CD4-positive, alpha-beta T cell (primary cell): ENCODE results near the gene MIEF2. TPM values are rescaled to one million over a fixed set of nuclear protein-coding genes. Genes with fewer than 3 reads are reported as not detected.

Experiments used
- ATAC-seq: fragments of 200-7000 bp; cut with Tn5 transposase; one replicate; pipeline ENCODE4 v1.10.0; 2022; ENCODE audit warnings: mild to moderate bottlenecking; ENCODE audit not compliant: poor library complexity
- CTCF ChIA-PET: fragments of 350-600 bp; sonication (Branson Sonifier 250); formaldehyde crosslinking; loops from one replicate; lab custom pipeline; 2021; ENCODE audit warnings: antibody characterized with exemption, inconsistent platforms; lab: Charles Lee
- POLR2A ChIA-PET: fragments of 350-600 bp; sonication (Branson Sonifier 250); formaldehyde crosslinking; loops from one replicate; lab custom pipeline; 2021; ENCODE audit warnings: antibody characterized with exemption, inconsistent platforms; lab: Charles Lee
- DNase-seq, 14 experiments: peaks; one replicate each; pipeline ENCODE4 v3.0.0-alpha.2; 2013 to 2020; ENCODE audit warnings: mixed read lengths in 2 of 14
- H3K27ac ChIP-seq, 2 donors: one replicate each; pipeline versions ENCODE4 v1.5.1 to v1.7.0; 2013; ENCODE audit warnings: low read length in 2 of 2, low read depth in 1 of 2, mild to moderate bottlenecking in 1 of 2
- H3K27me3 ChIP-seq, 2 experiments: 1 replicate in 1 of 2; 2 replicates in 1 of 2; pipeline versions ENCODE4 v1.6.1 to v1.7.0; 2013; ENCODE audit warnings: low read length in 2 of 2, control low read depth in 1 of 2, mild to moderate bottlenecking in 1 of 2, moderate library complexity in 1 of 2; ENCODE audit not compliant: insufficient read depth in 2 of 2, control insufficient read depth in 1 of 2
- H3K36me3 ChIP-seq: one replicate; pipeline ENCODE4 v1.6.1; 2013; ENCODE audit warnings: low read length, control low read depth; ENCODE audit not compliant: insufficient read depth
- H3K4me1 ChIP-seq: one replicate; pipeline ENCODE4 v1.6.1; 2013; ENCODE audit warnings: low read length, control low read depth; ENCODE audit not compliant: insufficient read depth
- H3K4me3 ChIP-seq: one replicate; pipeline ENCODE4 v1.5.1; 2013; ENCODE audit warnings: mild to moderate bottlenecking, low read length, moderate library complexity
- H3K9me3 ChIP-seq, 2 experiments: 1 replicate in 1 of 2; 2 replicates in 1 of 2; pipeline versions ENCODE4 v1.6.1 to v1.7.0; 2013; ENCODE audit warnings: low read length in 2 of 2, mild to moderate bottlenecking in 2 of 2, control low read depth in 1 of 2, moderate library complexity in 1 of 2; ENCODE audit not compliant: control insufficient read depth in 1 of 2, insufficient read depth in 1 of 2
- H3K27ac Mint-ChIP-seq: one replicate; pipeline ENCODE4 v1.8.0; 2020; ENCODE audit warnings: mixed read lengths
- H3K27me3 Mint-ChIP-seq: one replicate; pipeline ENCODE4 v1.8.0; 2021; ENCODE audit warnings: mixed read lengths
- H3K36me3 Mint-ChIP-seq: one replicate; pipeline ENCODE4 v1.8.0; 2021; ENCODE audit warnings: low read depth, mixed read lengths
- H3K4me1 Mint-ChIP-seq: one replicate; pipeline ENCODE4 v1.8.0; 2021; ENCODE audit warnings: low read depth, mixed read lengths
- H3K4me3 Mint-ChIP-seq: one replicate; pipeline ENCODE4 v1.8.0; 2020; ENCODE audit warnings: mild to moderate bottlenecking, mixed read lengths
- H3K9me3 Mint-ChIP-seq: one replicate; pipeline ENCODE4 v1.8.0; 2020; ENCODE audit warnings: mixed read lengths
- intact Hi-C, 2 experiments: fragments of 100-400 bp; cut with DNase I in 1 of 2; cut with micrococcal nuclease in 1 of 2; formaldehyde crosslinking; loops; one replicate each; pipeline versions ENCODE4 v1.15.1 to v1.9.0; 2023 to 2025; cut with DNase I, micrococcal nuclease
- total RNA-seq, 174 experiments: library from RNA in 2 of 174; stranded (reverse) in 2 of 174; gene quantifications; one replicate each; pipeline ENCODE4 v1.2.3 and lab custom pipeline; 2021 to 2026
- TF ChIP-seq, protein P1 (sequence below): fragments of 200-600 bp; IDR thresholded peaks from one replicate; pipeline ENCODE4 v1.8.0; 2022; ENCODE audit warnings: antibody characterized with exemption, mild to moderate bottlenecking

The MIEF2 gene
- total RNA-seq, 2 experiments from 2014 or later = 10.7 to 14.3 TPM

DNA sequence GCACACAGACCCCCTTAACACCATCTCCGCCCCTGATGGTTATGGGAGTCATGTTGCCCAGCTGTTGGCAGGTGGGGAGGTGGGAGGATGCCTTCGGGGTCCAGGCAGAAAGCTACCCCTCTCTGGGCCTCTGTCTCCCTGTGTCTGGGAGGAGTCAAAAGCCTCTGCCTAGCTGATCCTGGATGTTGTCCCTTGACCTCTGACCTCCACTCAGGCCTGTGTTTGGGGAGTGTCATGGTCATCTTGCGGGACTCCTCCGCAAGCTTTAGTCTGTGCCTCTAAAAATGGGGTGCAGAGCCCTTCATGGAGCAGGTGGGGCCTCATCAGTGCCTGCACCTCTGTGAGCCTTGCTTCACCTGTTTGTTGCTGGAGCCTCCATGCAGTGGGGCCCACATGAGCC, 31.2 kb upstream of the MIEF2 start:
- CTCF ChIA-PET = no interaction called here
- Mint-ChIP-seq H3K4me1 (peaks cover 25% of the 10 kb centered on the region), H3K9me3 (no peaks in the 10 kb centered on the region), H3K27me3 (no peaks in the 10 kb centered on the region), H3K4me3 (no peak overlapping the region), H3K27ac (no peak overlapping the region), H3K36me3 (peaks cover 1% of the 10 kb centered on the region)
- Histone ChIP-seq H3K4me1 (peaks cover 44% of the 10 kb centered on the region), H3K27ac (no peak overlapping the region), H3K9me3 (no peaks in the 10 kb centered on the region), H3K4me3 (no peak overlapping the region), H3K36me3 (peaks cover 17% of the 10 kb centered on the region), H3K27me3 (no peaks in the 10 kb centered on the region)
- TF ChIP-seq, protein P1, sequence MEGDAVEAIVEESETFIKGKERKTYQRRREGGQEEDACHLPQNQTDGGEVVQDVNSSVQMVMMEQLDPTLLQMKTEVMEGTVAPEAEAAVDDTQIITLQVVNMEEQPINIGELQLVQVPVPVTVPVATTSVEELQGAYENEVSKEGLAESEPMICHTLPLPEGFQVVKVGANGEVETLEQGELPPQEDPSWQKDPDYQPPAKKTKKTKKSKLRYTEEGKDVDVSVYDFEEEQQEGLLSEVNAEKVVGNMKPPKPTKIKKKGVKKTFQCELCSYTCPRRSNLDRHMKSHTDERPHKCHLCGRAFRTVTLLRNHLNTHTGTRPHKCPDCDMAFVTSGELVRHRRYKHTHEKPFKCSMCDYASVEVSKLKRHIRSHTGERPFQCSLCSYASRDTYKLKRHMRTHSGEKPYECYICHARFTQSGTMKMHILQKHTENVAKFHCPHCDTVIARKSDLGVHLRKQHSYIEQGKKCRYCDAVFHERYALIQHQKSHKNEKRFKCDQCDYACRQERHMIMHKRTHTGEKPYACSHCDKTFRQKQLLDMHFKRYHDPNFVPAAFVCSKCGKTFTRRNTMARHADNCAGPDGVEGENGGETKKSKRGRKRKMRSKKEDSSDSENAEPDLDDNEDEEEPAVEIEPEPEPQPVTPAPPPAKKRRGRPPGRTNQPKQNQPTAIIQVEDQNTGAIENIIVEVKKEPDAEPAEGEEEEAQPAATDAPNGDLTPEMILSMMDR = no peak
- intact Hi-C loops = no loop called here
- POLR2A ChIA-PET = no interaction called here
- no peak for DNase-seq
- ATAC-seq = no peak

DNA sequence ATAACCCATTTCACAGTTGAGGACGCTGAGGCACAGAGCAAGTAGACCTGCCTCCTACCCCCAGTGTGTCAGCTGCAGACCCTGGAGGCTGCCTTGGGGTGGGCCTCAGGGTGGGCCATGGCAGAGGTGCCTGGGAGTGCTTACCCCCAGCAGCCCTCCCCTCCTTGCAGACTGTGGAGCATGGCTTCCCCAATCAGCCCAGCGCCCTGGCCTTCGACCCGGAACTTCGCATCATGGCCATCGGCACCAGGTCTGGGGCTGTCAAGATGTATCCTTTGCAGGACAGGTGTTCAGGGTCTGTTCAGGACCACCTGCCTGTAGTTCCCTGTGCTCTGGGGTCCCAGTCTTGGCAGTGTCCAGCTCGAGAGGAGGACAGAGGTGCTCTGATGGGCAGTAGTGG, 30.7 kb upstream of the MIEF2 start:
- intact Hi-C loops = no loop called here
- POLR2A ChIA-PET = no interaction called here
- no peak overlapping the region for H3K27ac ChIP-seq
- CTCF ChIA-PET = no interaction called here
- Mint-ChIP-seq H3K9me3 (no peaks in the 10 kb centered on the region), H3K4me3 (no peak overlapping the region), H3K4me1 (peaks cover 25% of the 10 kb centered on the region), H3K36me3 (peaks cover 6% of the 10 kb centered on the region), H3K27ac (no peak overlapping the region), H3K27me3 (no peaks in the 10 kb centered on the region)
- peaks cover 22% of the 10 kb centered on the region for H3K36me3 ChIP-seq
- DNase-seq (no peak), ATAC-seq (no peak)
- no peaks in the 10 kb centered on the region for H3K27me3 ChIP-seq
- peaks cover 41% of the 10 kb centered on the region for H3K4me1 ChIP-seq
- no peaks in the 10 kb centered on the region for H3K9me3 ChIP-seq
- TF ChIP-seq, protein P1 = no peak
- H3K4me3 ChIP-seq = no peak overlapping the region

DNA sequence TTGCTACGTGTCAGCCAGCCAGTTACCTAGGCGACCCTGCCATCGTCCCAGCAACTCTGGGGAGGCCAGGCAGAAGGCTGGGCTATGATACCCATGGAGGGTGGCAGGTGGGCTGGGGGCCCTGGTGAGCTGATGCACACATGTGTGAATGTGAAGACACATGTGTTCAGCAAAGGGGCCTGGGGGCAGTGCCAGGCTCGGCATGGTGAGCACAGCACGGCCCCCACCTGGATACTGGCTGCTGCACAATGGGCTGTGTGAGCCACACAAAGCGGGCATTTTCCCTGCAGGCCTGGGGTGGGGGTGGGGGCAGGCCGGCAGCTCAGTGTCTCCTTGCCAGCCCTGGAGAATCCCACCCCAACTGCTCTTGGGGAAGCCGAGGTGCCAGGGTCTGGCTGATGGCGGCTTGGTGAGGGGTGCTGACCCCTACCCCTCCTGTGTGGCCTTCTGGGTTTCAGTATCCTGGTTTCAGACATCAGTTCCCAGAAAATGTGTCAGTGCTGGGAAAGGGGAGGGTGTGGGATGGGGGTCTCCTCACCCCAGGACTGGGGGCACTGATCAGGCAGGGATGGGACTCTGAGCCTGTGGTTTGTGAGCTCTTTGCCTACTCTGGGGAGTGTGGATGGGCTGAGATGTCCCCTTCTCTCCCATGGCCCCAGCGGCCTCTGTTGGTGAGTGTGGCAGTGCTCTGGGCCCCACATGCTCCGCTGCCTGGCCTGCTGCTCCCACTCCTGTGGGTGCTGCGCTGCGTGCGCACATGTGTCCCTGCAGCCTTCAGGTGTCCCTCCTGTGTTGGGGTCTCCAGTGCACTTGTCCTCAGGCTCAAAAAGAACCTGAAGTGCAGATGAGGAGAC, 29.9 kb upstream of the MIEF2 start:
- H3K27ac ChIP-seq = no peak overlapping the region
- ATAC-seq = no peak
- no peaks in the 10 kb centered on the region for H3K27me3 ChIP-seq
- Mint-ChIP-seq H3K27me3 (no peaks in the 10 kb centered on the region), H3K4me3 (no peak overlapping the region), H3K4me1 (peaks cover 25% of the 10 kb centered on the region), H3K36me3 (peaks cover 14% of the 10 kb centered on the region), H3K9me3 (no peaks in the 10 kb centered on the region), H3K27ac (no peak overlapping the region)
- H3K36me3 ChIP-seq = peaks cover 30% of the 10 kb centered on the region
- TF ChIP-seq, protein P1 = no peak
- intact Hi-C loops = no loop called here
- ChIA-PET CTCF (no interaction called here), POLR2A (no interaction called here)
- H3K4me3 ChIP-seq = no peak overlapping the region
- DNase-seq = no peak
- H3K9me3 ChIP-seq = no peaks in the 10 kb centered on the region
- peaks cover 37% of the 10 kb centered on the region for H3K4me1 ChIP-seq
